ENCODE measurements around the gene PLXNA2.

The PLXNA2 gene

DNA sequence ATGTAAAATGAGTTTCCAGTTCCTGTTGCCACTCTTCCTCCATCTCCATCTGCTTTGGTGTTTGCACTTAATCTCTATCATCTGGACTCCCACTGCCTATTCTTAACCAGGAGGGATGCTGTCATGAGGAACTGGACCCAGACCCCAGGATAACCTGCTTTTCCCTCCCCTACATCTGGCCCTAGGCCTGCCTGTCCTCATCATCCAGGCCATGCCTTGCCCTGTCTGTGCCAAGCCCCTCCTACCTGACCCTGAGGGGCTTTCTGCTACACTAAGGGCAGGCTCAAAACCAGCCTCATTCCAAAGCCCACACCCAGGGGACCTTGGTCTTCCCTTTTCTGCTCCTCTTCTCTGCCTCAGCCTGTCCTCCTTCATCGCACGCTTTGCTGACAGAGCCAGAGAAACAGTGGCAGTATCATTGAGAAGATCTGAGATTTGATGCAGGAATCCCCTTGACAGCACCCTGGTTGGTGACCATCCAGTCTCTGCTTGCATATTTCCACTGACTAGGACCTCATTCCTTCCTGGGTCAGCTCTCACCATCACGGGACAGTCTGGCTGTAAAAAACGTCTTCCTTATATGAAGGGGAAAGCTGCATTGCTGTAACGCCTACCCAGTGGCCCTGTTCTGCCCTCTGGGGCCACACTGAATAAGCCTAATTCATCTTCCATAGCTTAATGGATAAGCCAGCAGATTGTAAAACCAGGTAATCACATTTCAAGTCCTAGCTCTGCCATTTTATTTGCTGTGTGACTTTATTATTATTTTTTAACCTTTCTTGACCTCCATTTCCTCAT, 38.8 kb downstream of the PLXNA2 start:
- TF ChIP-seq POLR2AphosphoS5 (IDR thresholded peaks at IDR 0.05; ENCODE audit: low read depth, low read length): no peak
- TF ChIP-seq TAF1 (IDR thresholded peaks at IDR 0.05; ENCODE audit: borderline replicate concordance, low read depth, low read length): no peak
- no peak for TF ChIP-seq POLR2A (IDR thresholded peaks at IDR 0.05; ENCODE audit: low read depth, low read length)
- no peak for FAIRE-seq
- DNase-seq (ENCODE audit: insufficient read length): no peak

- no peak for DNase-seq (ENCODE audit: insufficient read length)
- no peak for TF ChIP-seq POLR2A (IDR thresholded peaks at IDR 0.05; ENCODE audit: low read depth, low read length)
- TF ChIP-seq TAF1 (IDR thresholded peaks at IDR 0.05; ENCODE audit: borderline replicate concordance, low read depth, low read length): no peak
- TF ChIP-seq POLR2AphosphoS5 (IDR thresholded peaks at IDR 0.05; ENCODE audit: low read depth, low read length): no peak
- FAIRE-seq: peak; percentile 40
These were observed 39.4 kb downstream of the PLXNA2 start for GRCh38 chr1:208204779-208205178.

DNA sequence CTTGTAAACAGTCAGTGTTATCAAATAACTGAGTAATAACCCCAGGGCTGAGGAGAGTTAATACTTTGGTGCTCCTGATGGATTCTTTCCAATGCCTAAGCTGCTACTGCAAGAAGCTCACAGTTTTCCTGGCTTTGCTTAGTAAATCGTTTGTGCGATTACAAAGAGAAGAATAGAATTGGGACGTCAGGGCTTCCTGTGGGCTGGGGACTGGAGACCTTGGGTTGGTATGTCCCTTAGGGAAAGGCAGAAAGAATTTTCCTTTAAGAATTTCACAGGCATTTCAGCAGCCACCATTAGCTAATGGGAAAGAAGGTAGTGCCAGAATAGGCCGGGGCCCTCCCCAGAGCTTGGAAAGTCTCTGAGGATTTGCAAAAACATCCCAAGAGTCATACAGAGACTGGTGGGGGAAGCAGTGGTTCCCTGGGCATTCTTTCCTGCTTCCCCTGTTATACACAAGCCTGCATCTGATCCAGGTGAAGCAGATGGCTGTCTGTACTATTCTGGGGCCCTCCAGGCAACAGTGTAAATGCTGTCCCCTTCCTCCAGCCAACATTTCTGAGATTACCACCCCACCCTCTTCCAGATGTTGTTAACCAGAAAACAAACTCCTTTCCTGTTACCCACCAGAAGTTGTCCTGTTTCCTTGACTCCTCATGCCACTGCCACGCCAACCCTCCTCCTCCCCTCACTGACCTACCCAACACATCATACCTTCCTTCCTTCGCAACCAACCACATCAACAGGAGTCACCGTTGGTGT, 40.2 kb downstream of the PLXNA2 start:
- no peak for FAIRE-seq
- TF ChIP-seq POLR2A (IDR thresholded peaks at IDR 0.05; ENCODE audit: low read depth, low read length) (no peak), POLR2AphosphoS5 (IDR thresholded peaks at IDR 0.05; ENCODE audit: low read depth, low read length) (no peak), TAF1 (IDR thresholded peaks at IDR 0.05; ENCODE audit: borderline replicate concordance, low read depth, low read length) (no peak)
- no peak for DNase-seq (ENCODE audit: insufficient read length)

- FAIRE-seq (no peak), DNase-seq (ENCODE audit: insufficient read length) (no peak)
- TF ChIP-seq POLR2AphosphoS5 (IDR thresholded peaks at IDR 0.05; ENCODE audit: low read depth, low read length): no peak
- TF ChIP-seq TAF1 (IDR thresholded peaks at IDR 0.05; ENCODE audit: borderline replicate concordance, low read depth, low read length): no peak
- TF ChIP-seq POLR2A (IDR thresholded peaks at IDR 0.05; ENCODE audit: low read depth, low read length): no peak
These were observed 40.9 kb downstream of the PLXNA2 start for GRCh38 chr1:208203127-208203847.

GRCh38 chr1:208202333-208202995, 41.7 kb downstream of the PLXNA2 start:
- no peak for DNase-seq (ENCODE audit: insufficient read length)
- TF ChIP-seq TAF1 (IDR thresholded peaks at IDR 0.05; ENCODE audit: borderline replicate concordance, low read depth, low read length) (no peak), POLR2AphosphoS5 (IDR thresholded peaks at IDR 0.05; ENCODE audit: low read depth, low read length) (no peak), POLR2A (IDR thresholded peaks at IDR 0.05; ENCODE audit: low read depth, low read length) (no peak)
- no peak for FAIRE-seq

DNA sequence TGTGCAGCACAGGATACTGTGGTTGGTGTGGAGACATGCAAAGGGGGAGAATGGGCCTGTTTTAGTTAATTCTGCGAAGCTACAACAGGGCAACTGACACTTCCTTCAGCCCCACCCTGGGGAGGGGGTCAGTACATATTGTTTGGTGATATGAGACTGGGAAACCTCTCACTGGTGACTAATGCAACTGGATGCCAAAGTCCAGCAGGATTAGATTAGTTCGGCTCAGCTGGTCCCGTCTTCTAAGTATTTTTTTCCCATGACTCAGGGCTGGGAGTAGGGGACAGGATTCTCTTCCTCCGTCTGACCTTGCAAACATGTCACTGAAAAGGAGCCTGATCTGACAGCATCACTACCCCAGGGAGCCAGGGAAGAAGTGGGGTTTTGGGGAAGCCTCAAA, 43.0 kb downstream of the PLXNA2 start:
- TF ChIP-seq TAF1 (IDR thresholded peaks at IDR 0.05; ENCODE audit: borderline replicate concordance, low read depth, low read length) (no peak), POLR2A (IDR thresholded peaks at IDR 0.05; ENCODE audit: low read depth, low read length) (no peak), POLR2AphosphoS5 (IDR thresholded peaks at IDR 0.05; ENCODE audit: low read depth, low read length) (no peak)
- FAIRE-seq (no peak), DNase-seq (ENCODE audit: insufficient read length) (no peak)

DNA sequence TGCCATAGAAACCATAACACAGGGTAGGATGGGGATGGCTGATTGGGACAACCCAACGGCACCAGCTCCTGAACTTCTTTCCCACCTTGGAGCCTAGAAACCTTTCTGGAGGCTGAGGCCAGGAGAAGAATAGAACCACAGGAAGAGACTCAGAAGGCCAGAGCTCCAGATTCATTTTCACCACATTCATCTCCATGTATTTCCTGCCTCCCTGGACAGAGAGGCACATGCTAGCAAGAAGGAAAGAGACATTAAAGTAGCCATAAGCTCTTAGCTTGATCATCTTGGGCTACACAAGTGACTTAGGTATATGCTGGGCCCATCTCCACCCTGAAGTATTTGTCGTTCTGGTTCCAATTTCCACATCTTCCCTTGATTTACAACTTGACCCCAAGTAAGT, 44.1 kb downstream of the PLXNA2 start:
- TF ChIP-seq POLR2A (IDR thresholded peaks at IDR 0.05; ENCODE audit: low read depth, low read length): no peak
- no peak for TF ChIP-seq TAF1 (IDR thresholded peaks at IDR 0.05; ENCODE audit: borderline replicate concordance, low read depth, low read length)
- no peak for TF ChIP-seq POLR2AphosphoS5 (IDR thresholded peaks at IDR 0.05; ENCODE audit: low read depth, low read length)
- DNase-seq (ENCODE audit: insufficient read length) (no peak), FAIRE-seq (no peak)

DNA sequence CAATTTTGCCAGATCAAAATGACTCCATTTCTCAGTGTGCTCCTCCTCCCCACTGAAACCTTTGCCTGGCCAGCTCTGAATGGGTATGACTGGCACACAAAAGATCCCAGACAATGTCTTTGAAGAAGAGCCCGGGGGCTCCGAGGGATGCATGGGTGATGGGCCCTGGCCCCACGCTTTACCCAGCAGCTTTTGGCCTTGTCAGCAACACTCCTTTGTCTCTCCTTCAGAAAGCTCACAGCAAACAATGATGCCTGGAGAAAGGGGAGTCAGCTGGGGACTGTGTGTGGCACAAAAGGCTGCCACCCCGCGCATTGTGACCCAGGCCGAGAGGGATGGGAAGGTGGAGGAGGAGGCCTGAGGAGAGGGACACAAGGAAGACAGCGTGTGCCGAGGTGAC, 45.9 kb downstream of the PLXNA2 start:
- DNase-seq (ENCODE audit: insufficient read length): no peak
- no peak for TF ChIP-seq POLR2AphosphoS5 (IDR thresholded peaks at IDR 0.05; ENCODE audit: low read depth, low read length)
- no peak for TF ChIP-seq POLR2A (IDR thresholded peaks at IDR 0.05; ENCODE audit: low read depth, low read length)
- TF ChIP-seq TAF1 (IDR thresholded peaks at IDR 0.05; ENCODE audit: borderline replicate concordance, low read depth, low read length): no peak
- FAIRE-seq: no peak

DNA sequence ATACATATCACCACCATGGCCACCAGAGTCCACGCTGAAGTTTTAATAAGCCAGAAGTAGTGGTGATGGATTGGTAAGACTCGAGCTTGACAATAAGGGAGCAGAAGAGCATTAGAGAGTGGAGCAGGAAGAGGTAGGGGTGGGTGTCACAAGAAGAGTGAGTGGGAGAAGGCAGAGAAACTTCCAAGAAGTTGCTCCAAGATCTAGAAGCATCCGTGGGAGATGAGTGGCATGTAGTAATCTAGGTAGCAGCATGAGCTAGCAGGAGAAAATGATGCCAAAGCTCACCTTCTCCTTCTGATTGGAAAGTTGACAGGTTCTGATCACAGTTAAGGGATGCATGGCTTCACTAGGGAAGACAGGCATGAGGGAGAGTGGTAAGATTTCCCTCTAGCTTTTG, 49.2 kb downstream of the PLXNA2 start:
- TF ChIP-seq POLR2A (IDR thresholded peaks at IDR 0.05; ENCODE audit: low read depth, low read length) (no peak), POLR2AphosphoS5 (IDR thresholded peaks at IDR 0.05; ENCODE audit: low read depth, low read length) (no peak), TAF1 (IDR thresholded peaks at IDR 0.05; ENCODE audit: borderline replicate concordance, low read depth, low read length) (no peak)
- FAIRE-seq: no peak

GRCh38 chr1:208192995-208193394, 51.2 kb downstream of the PLXNA2 start:
- DNase-seq (ENCODE audit: insufficient read length): no peak
- no peak for TF ChIP-seq POLR2AphosphoS5 (IDR thresholded peaks at IDR 0.05; ENCODE audit: low read depth, low read length)
- TF ChIP-seq POLR2A (IDR thresholded peaks at IDR 0.05; ENCODE audit: low read depth, low read length): no peak
- TF ChIP-seq TAF1 (IDR thresholded peaks at IDR 0.05; ENCODE audit: borderline replicate concordance, low read depth, low read length): no peak
- no peak for FAIRE-seq

More for the DNA sequence above, 49.2 kb downstream of the PLXNA2 start:
- no peak for DNase-seq (ENCODE audit: insufficient read length)

DNA sequence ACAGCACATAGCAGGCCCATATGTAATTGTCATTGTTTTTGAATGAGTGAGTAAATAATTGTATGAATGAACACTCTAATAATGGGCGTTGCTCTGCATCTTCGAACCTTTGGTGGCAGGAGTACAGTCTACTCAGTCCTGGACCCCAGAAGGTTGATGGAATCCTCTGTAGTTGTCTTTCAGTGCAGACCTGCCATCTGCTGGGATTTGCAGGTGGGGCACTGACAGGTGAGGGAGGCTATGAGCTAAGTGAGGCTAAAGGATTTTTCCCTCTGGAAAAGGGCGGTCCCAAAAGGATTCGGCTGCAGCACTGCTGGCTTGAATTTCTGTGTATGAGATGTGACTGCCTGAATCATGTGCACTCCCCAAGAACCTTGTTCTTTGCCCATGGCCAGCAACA, 53.4 kb downstream of the PLXNA2 start:
- no peak for FAIRE-seq
- TF ChIP-seq TAF1 (IDR thresholded peaks at IDR 0.05; ENCODE audit: borderline replicate concordance, low read depth, low read length) (no peak), POLR2AphosphoS5 (IDR thresholded peaks at IDR 0.05; ENCODE audit: low read depth, low read length) (no peak), POLR2A (IDR thresholded peaks at IDR 0.05; ENCODE audit: low read depth, low read length) (no peak)
- DNase-seq (ENCODE audit: insufficient read length): no peak

All from GM12892 (cell line).